Measurements from ENCODE around the gene TPBGL.
A peak's percentile ranks its signal among the peaks of the same experiment; 100 is the strongest.

Gene TPBGL, protein sequence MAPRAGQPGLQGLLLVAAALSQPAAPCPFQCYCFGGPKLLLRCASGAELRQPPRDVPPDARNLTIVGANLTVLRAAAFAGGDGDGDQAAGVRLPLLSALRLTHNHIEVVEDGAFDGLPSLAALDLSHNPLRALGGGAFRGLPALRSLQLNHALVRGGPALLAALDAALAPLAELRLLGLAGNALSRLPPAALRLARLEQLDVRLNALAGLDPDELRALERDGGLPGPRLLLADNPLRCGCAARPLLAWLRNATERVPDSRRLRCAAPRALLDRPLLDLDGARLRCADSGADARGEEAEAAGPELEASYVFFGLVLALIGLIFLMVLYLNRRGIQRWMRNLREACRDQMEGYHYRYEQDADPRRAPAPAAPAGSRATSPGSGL

DNA sequence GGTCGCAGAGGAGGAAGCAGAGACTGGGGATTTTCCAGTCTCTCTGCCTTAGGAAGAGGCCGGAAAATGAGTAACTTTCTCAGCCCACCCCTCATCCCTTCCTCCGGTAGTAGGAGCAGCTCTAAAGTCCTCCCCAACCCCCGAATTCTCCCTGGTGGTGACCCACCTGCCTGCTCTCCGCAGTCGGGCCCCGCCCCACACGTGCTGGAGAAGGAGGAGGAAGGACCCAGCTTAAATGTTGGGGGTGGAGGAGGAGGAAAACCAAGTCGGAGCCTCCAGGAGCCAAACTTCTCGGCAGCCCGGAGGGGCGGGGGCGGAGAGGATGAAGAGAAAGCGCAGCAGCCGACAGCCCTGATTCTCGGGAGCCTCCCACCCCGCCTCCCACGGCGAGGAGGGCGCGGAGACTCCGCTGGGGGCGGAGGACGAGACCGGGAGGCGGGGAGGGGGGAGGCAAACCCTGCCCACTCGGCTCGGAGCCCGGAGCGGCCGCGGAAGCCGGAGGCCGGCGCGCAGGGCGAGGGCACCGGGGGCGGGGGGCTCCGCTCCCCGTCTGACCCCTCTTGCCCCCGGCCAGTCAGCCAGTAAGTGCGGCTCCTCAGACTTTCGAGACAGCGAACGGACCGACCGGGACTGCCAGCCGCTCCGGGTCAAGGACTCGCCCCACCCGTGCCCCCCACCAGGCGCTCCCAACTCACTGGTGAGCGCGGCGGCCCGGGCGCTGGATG is at the start of gene TPBGL:
Gene TPBGL, plus strand, starts transcription at position 464 of the 725 bp plus-strand sequence. CDS start 276 bp downstream, outside the sequence.
- no peak for ATAC-seq

DNA sequence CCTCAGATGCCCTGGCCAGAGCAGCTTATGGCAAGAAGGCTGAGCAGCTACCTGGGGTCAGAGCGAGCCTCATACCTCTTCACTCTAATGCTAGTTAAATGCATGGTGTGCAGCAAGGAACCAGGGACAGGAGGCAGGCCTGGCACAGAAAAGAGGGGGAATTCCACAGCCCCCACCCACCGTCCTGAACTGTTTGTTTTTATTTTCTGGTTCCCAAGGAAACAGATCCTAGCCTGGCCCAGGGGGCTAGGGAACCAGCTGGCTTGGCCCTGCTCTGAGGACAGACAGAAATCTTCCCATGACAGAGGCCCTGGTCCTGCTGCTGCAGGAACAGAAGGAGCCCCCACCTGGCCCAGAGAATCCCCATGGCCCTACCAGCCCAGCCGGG is 49.2 kb upstream of the TPBGL start:
- no peak for ATAC-seq

DNA sequence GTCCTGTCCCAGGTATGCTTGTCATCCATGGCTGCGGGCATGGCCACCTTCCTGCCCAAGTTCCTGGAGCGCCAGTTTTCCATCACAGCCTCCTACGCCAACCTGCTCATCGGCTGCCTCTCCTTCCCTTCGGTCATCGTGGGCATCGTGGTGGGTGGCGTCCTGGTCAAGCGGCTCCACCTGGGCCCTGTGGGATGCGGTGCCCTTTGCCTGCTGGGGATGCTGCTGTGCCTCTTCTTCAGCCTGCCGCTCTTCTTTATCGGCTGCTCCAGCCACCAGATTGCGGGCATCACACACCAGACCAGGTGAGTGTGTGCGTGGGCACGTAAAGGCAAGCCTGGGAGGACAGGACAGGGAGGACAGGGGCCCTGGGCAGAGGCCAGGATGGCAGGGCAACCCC is 47.3 kb upstream of the TPBGL start:
- ATAC-seq, result no peak

DNA sequence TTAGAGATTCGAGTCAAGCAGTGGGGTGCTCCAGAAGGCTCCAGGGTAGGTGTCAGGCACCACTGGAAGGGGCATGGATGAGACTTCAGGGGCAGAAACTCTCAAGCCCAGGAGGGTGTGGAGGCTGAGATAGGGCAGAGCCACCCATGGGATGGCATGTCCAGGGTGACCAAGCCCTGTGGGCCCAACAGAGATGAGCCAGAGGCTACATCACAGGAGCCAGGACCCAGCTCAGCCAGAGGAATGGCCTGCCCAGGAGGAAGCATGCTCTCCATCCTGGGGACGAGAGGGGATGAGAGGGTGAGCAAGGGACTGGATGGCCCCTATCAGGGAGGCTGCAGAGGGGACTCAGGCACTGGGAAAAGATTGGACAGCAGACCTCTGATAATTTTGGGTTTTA is 46.9 kb upstream of the TPBGL start:
- no peak for ATAC-seq

DNA sequence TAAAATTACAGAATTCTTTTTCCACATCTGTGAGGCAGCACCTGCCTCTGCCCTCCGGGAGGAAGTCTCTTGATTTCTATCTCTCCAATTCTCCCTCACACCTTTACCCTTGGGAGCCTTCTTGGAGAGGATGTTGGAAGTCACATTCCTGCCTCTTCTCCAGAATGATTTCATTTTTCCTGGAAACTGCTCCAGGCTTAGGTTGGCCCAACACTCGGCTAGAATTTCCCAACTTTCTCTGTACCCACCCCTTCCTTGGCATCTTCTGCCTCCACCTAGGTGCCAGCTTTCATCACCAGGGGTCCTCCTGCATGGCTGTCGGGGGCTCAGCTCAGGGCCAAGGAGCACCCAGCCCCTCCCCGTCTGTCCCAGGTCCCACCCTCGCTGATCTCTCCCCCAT is 46.4 kb upstream of the TPBGL start:
- ATAC-seq, result no peak

DNA sequence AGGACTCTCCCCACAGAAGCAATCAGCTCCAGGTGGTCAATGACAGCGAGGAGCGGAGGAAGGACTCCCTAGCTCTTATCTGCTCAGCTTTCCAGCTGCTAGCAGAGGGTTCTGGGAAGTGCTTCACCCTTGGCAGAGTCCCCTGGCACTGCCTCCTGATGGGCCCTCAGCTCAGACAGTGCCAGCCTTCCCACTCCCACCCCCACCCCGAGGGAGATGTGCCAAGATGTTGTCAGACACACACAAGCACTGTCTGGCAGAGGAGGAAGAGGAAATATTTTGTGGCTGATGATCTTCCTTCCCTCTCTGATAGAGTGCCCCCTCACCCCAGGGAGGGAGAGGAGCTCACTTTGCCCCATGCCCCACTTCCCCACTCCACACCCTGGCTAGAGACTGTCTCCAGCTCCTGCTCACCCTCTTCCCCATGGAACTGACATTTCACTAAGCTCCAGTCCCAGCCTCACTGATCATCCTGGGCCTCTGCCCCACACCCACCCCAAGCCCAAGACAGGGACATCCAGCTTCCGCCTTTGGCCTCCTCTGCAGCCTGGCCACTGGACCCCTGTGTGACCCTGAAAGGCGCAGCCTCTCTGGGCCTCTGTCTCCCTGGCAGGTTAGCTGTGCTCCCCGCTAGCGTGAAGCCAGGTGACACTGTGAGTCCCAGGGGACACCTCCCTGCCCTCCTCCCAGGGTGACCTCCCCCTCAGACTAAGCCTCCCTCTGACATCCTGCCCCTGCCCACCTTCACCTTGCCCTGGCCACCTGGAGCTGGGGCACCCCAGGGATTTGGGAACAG is 45.2 kb upstream of the TPBGL start:
- ATAC-seq, result no peak

DNA sequence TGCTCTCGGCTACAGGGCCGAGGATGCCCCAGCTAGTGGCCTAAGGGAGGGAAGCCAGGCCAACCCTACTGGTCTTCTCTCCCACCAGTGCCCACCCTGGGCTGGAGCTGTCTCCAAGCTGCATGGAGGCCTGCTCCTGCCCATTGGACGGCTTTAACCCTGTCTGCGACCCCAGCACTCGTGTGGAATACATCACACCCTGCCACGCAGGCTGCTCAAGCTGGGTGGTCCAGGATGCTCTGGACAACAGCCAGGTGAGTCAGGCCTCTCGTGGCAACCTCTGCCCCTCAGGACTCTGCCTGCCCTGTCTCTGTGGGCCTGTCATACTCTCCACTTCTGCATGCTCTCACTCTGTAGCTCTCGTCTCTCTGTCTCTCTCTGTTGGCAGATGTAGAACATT is 44.1 kb upstream of the TPBGL start:
- no peak for ATAC-seq

DNA sequence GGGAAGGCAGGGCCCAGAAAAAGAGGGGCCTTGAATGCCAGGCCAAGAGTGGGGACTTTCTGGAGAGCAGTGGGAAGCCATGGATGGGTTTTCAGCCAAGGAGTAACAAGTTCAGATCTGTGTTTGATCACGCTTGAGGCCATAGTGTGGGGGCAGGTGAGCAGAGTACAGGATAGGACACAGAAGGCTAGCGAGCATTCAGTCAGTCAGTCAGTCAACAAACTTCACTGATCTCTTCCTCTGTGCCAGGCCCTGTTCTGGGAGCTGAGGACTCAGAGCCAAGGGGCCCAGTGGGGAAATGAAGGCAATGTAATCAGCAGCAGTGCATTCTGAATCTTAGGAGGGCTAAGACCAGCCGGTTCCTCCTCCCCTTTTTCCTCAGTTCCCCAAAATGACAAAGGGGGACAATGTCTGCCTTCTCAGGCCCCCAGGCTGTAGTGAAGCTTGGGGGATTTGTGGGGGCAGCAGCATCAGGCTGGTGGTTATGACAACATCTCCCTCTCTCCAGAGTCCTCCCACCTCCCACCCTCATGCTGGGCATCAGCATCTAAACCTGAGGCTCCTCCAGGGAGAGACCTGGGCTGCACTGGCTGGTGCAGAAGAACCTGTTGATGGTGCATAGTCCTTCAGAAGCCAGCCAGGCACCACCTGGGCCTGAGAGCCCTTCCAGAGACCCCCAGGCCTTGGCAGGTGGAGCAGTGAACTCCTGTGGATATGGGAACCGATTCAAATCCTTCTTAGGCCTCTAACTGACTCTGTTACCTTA is 42.9 kb upstream of the TPBGL start:
- no peak for ATAC-seq

DNA sequence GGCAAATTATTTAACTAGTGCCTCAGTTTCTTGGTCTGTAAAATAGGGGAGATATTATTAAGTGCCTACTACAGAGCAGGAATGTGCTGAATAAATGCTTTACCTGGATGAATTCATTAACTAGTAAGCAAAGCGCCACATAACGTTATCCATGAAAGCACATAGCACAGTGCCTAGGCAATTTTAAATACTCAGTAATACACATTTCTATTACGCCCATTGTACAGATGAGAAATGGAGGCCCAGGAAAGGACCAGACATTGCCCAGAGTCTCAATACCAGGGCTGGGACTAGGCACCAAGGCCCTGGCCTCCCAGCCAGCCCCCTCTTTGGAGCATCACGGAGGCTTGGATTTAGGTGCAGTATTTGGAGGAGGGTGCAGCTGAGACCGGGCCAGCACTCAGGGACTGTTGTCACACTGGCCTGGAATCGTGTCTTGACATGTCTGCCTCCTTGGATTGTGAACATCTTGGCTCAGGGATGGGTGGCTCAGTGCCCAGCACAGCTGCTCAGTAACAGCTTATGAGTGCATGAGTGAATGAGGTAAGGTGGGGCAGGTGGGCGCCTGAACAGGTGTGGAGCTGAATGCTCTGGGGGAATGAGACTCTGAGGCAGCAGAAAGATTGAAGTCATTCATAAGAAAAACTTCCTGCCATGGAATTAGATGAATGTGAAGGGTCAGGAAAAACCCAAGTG is 42.1 kb upstream of the TPBGL start:
- ATAC-seq, result no peak

DNA sequence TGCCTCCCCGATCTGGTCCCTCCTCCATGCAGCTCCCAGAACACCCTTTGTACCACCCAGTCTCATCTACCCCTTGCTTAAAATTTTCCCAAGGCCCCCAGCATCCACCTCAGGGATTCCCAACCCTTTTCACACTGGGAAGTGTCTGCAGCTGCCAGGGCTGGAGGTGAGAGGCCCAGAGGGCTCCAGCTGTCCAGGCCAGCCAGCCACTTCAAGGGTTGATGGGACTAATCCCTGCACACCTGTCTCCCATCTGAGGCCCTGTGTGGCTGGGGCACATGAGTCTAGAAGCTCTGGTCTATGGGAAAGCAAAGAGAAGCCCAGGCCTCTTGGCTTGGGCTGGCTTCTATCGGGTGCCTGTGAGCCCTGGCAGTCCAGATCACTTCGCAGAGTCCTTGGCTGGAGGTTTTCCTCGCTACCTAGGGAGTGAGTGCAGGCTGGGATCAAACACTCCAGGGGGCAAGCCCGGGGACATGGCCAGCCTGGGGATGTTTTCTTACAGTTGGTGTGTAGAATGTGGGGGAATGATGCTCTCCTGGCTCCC is 41.1 kb upstream of the TPBGL start:
- ATAC-seq, result no peak

DNA sequence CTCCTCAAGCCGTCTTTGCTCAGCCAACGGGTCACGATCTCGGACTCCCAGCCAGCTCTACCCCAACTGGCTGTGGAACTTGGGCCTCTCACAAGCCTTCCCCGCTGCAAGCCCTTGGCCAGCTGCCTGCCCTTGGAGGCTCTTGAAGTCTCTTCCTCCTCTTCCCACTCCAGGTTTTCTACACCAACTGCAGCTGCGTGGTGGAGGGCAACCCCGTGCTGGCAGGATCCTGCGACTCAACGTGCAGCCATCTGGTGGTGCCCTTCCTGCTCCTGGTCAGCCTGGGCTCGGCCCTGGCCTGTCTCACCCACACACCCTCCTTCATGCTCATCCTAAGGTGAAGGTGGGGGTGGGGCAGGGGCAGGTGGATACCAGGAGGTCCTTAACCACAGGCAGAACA is 40.5 kb upstream of the TPBGL start:
- ATAC-seq, result no peak

DNA sequence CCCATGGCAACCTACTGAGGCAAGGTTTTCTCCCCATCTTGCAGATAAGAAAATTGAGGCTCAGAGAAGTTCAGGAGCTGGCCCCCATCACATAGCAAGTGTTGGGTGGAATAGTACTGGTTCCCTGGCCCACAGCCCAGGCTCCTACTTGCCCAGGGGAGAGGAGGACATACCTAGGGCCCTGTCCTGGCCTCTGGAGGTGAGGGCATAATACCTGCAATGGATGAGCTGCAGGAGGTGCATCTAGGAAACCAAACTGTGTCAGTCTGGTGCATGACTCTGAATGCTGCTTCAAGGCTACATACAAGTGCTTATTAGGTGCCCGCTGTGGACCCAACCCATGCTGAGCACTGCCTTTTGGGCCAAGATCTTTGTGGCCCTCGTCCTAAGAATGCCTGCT is 40.0 kb upstream of the TPBGL start:
- ATAC-seq, result no peak

DNA sequence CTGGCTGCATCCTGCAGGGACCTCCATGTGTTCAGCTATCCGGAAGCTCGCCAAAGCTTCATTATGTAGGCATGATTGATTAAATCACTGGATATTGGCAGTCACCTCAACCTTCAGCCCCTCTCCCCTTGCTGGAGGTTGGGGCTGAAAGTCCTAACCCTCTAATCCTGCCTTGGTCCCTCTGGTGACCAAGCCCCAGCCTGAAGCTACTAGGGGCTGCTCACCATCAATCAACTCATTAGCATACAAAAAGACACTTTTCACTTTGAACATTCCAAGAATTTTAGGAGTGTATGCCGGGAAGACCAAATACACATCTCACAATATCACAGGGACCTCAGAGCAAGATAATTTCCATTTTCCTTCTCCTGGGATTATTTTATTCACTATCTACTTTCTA is 38.8 kb upstream of the TPBGL start:
- no peak for ATAC-seq

DNA sequence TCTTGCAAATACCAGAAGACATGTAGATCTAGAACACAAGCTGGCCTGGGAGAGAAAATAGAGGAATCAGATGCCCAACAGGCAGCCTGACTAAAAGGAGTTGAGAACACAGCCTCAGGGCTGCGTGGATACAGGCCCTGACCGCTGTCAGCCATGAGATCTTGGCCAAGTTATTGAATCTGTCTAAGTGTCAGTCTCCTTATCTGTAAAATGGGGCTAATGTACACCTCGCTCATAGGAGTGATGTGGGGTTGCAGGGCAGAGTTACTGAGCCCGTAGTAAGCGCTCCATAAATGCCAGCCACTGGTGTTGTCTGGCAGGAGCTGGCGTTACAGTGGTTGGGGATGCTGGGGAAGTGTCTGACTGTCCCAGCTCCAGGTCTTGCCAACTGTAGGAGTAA is 38.4 kb upstream of the TPBGL start:
- no peak for ATAC-seq

DNA sequence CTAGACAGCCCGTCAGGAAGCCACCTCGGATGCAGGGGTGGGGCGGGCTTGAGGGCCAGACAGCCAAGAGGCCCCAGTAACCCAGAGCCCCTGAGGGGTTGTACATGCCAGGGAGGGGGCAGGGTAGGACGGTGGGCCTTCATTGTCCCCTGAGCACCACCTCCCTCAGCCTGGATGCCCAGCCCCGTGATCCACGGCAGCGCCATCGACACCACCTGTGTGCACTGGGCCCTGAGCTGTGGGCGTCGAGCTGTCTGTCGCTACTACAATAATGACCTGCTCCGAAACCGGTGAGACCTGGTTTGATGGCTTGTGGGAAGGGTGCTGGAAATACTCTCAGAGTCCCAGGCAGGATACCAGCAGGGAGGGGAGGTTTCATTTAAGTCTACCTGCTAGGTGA is 37.4 kb upstream of the TPBGL start:
- ATAC-seq, result no peak

DNA sequence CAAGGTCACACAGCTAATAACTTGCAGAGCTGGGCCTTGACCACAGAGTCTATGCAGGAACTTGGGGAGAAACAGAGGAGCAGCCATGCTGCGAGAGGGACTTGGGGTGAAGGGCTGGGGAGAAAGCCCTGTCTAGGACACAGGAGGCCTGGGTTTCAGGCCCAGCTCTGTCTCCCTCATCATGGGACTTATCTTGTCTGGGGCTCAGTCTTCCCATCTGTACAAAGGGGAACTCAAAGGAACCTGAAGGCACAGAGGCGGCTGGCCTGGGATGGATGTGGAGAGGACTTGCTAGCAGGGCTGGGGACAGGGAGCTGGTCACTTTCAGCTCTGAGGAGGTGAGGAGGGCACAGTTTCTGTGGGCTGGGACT is 36.9 kb upstream of the TPBGL start:
- ATAC-seq, result no peak

DNA sequence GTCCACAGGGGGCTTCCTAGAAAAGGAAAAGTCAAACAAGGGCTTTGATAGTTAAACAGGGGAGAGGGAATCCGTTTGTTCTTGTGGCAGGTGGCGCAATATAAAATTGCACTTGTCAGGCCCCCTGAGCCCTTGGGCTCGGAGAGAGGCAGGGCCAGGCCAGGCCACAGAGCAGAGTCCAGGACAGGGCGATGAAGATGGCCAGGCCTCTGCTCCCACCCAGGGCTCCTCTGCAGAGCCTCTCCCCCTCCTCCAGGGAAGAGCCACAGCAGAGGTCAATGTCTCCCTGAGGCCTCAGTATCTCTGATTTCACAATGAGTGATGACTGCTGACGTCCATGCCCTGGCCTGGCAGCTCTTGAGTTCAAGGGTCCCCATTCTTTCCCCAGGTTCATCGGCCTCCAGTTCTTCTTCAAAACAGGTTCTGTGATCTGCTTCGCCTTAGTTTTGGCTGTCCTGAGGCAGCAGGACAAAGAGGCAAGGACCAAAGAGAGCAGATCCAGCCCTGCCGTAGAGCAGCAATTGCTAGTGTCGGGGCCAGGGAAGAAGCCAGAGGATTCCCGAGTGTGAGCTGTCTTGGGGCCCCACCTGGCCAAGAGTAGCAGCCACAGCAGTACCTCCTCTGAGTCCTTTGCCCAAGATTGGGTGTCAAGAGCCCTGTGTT is 36.4 kb upstream of the TPBGL start:
- ATAC-seq, result no peak

DNA sequence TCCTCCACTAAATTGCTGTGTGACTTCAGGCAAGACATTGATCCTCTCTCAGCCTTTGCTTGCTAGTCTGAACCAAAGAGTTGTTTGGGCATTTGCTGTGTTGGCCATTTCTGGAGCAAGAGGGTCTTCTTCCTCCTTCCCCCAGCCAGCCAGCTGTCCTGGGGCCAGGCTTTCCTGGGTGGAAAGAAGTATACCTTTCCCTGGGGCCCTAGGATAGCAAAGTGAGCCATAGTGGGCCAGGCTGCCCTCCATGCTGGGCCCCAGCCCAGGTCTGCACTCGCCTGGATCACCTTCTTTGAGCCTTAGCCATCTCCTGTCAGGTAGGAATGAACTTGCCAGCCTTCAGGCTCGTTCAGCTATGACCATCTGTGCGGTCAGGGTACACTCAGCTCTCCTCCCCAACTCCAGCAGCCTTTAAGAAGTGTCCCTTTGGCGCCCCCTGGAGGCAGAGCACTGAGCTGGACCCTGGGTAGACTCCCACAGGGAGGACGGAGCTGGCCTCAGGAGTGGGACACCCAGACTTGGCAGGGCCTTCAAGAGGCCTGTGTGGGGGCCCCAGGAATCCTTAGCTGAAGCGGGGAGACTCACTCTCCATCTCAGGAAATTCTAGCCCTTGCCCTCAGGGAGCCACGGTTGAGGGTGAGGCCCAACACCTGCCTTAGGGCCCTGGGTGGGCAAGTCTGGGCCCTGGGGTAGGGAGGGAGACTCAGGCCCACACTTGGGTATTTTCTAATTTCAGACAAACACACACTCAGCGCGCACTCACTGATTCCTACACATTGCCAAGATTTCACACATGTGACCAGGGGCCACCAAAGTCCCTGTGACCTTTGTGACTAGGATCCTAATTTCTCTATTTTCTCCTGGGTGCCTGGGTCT is 35.6 kb upstream of the TPBGL start:
- peak; percentile 85 to 91 for ATAC-seq

DNA sequence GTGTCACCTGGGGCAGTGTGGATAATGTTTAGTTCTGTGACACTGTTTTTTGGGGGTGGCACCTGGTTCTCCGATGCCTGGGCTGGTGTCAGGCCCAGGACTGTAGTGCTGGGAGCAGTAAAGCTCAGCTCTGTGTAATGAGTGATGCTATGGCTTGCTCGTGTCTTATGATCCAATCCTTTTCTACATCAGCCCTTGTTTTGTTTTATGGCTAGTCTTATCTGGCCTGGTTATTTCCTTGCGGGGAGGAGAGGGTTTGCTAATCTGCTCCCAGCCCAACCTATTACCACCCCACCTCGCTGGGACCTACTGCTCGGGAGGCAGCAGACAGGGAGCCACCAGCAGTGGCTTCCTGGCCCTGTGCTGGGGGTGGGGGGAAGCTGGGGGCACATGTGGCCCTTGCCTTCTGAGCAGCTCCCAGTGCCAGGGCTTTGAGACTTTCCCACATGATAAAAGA is 35.0 kb upstream of the TPBGL start:
- ATAC-seq, result no peak

DNA sequence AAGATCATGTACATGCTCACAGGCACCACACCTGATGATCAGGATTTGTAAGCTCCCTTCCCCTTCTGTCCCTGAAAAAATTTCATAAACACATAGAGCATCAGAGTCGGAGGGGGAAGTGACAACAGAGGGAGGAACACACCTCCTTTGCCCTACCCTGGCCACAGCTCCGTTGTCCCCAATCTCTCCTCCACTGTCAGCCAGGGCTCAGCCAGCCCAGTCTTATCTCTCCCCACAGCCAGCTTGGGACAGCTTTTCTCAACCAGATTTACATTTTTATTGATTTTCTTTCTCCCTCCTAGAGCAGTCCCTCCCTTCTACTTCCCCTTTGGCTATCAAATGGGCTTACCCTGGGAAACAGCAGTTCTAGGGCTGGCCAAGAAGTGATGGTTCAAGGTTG is 32.1 kb upstream of the TPBGL start:
- ATAC-seq, result no peak
